ENCODE measurements around the gene ARCN1. TPM values are rescaled to one million over a fixed set of nuclear protein-coding genes. Genes with fewer than 3 reads are reported as not detected.

ARCN1 gene
- total and polyA plus RNA-seq, 2 of the 4 experiments (the other 2 are of a cell fraction): 148 to 212 TPM

DNA sequence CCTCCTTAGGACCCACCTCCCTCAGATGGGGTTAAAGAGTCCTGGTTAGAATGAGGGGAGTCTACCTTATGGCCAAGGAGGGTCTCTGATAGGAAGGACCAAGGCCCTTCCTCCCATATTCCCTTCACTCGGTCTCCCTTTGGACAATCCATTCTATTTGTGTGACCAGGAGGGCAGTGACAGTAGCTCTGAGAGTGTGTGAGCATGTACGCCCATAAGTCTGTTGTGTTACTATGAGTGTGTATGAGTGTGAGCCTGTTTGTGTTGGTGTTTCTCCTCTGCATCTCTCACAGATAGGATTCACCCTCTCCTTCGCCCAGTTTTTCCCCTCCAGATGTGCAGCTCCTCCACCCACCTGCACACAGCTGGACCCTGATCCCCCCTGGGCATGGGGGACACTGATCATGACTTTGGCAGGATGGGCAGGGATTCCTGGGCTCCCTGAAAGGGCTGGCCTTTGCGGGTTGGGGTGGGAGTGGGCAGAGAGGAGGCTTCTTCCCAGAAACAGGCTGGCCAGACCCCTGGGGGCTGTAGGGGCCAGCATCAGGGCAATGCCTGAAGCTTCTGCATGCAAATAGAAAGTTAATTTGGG lies 49.7 kb downstream of the ARCN1 start:
- Histone ChIP-seq H3K4ac (ENCODE audit: low read depth, low read length) (peak overlapping the region; percentile 92), H3K14ac (replicated peaks; ENCODE audit: low read depth, low read length) (peak overlapping the region; percentile 99), H4K5ac (ENCODE audit: low read depth, low read length) (peak overlapping the region; percentile 65), H3K56ac (ENCODE audit: extremely low read depth, insufficient read depth, low read length) (peak overlapping the region; percentile 74), H3K23ac (ENCODE audit: low read depth, low read length) (peak overlapping the region; percentile 94), H3K4me2 (ENCODE audit: low read depth, low read length) (peak overlapping the region; percentile 99), H2BK120ac (ENCODE audit: low read depth, low read length) (peak overlapping the region; percentile 81), H2BK20ac (ENCODE audit: low read depth, low read length) (peak overlapping the region; percentile 58), H3K79me1 (ENCODE audit: low read depth in 1 of 2, low read length in 2 of 2) (peaks cover 17 to 69% of the 10 kb centered on the region in 2 experiments; a peak in 3 of 4 replicates), H3K9me1 (ENCODE audit: insufficient read depth, low read length) (peaks cover 22% of the 10 kb centered on the region), H2AK5ac (ENCODE audit: low read depth, low read length) (peak overlapping the region; percentile 99), H2AK9ac (replicated peaks; ENCODE audit: low read depth, low read length, poor library complexity) (peak overlapping the region; percentile 87), H4K91ac (ENCODE audit: insufficient read depth, low read depth, low read length) (peak overlapping the region; percentile 87), H4K20me1 (ENCODE audit: insufficient read depth, low read length) (peaks cover 51% of the 10 kb centered on the region), H4K8ac (ENCODE audit: low read depth in 2 of 2, low read length in 2 of 2) (peak overlapping the region; percentile 67 to 90), H2BK15ac (ENCODE audit: low read depth, low read length) (peak overlapping the region; percentile 92), H2AFZ (replicated peaks; ENCODE audit: low read length, poor library complexity) (peak overlapping the region; percentile 74), H3K9ac (ENCODE audit: low read depth, low read length) (peak overlapping the region; percentile 99), H3K9me3 (ENCODE audit: control insufficient read depth, insufficient read depth, low read length) (no peaks in the 10 kb centered on the region), H2BK5ac (ENCODE audit: low read depth, low read length, poor library complexity, severe bottlenecking) (peak overlapping the region; percentile 91), H3K4me1 (ENCODE audit: control insufficient read depth, insufficient read depth, low read length) (peaks cover 43% of the 10 kb centered on the region), H3K27me3 (ENCODE audit: control insufficient read depth, insufficient read depth, low read length) (no peaks in the 10 kb centered on the region), H3K36me3 (ENCODE audit: control insufficient read depth, insufficient read depth, low read length) (peaks cover 30% of the 10 kb centered on the region), H3K4me3 (ENCODE audit: insufficient read depth, low read depth, low read length) (peak overlapping the region; percentile 87), H3K18ac (ENCODE audit: low read depth, low read length) (peak overlapping the region; percentile 77), H3K27ac (ENCODE audit: insufficient read depth, low read length) (peak overlapping the region; percentile 95)
- intact Hi-C loops (cut with micrococcal nuclease): no loop called here
- BruUV-seq (replicated peaks): no TSS peak
- DNase-seq: no peak
- ATAC-seq (ENCODE audit: low read depth): no peak
- WGBS, 2 experiments (ENCODE audit: extremely low coverage in 2 of 2, insufficient read length in 1 of 2): no CpG with 5 or more reads among the region's 4 CpGs
- CTCF ChIA-PET: interaction anchor here (0.6 to 2.0 kb wide), 2 partner anchors 10 to 1615 kb away, joined by 3 to 9 read pairs; no protein-coding TSS in a partner anchor
- POLR2A ChIA-PET (ENCODE audit: unreplicated experiment): interaction anchor here (0.5 to 1.3 kb wide), 3 partner anchors 11 to 778 kb away, joined by 3 to 4 read pairs (median 3); no protein-coding TSS in a partner anchor
- TF ChIP-seq CHD1 (IDR thresholded peaks at IDR 0.05; ENCODE audit: low read depth, low read length) (peak; percentile 92; the same call in 1 of the 2 replicates), POLR2A (IDR thresholded peaks at IDR 0.05; ENCODE audit: low read depth, low read length) (peak; percentile 79), CEBPB (IDR thresholded peaks at IDR 0.05; ENCODE audit: low read depth, low read length) (no peak)
- in situ Hi-C loops (cut with MboI; ENCODE audit: low sequenced_read_pairs): no loop called here
- dilution Hi-C loops (cut with HindIII; ENCODE audit: low sequenced_read_pairs, unreplicated experiment): no loop called here

Data from IMR-90 (cell line).